Astrocyte of the spinal cord (primary cell): Measurements from ENCODE around the gene RERE.

Experiments
- DNase-seq: peaks from one replicate; pipeline ENCODE4 v3.0.0; 2011; ENCODE audit warnings: low read depth, low spot score
- H3K4me3 ChIP-seq: 2 replicates; pipeline ENCODE4 v1.5.1; 2011; ENCODE audit warnings: low read depth, mild to moderate bottlenecking, low read length, moderate library complexity
- in situ Hi-C: cut with HindIII; loops from 2 replicates; pipeline ENCODE4 v1.10.0; 2017; ENCODE audit warnings: low sequenced_read_pairs
- TF ChIP-seq, protein P1 (sequence below): IDR thresholded peaks from 2 replicates; pipeline ENCODE4 v1.5.1; 2012; ENCODE audit warnings: low read depth, mild to moderate bottlenecking, low read length, inconsistent platforms

RERE gene

DNA sequence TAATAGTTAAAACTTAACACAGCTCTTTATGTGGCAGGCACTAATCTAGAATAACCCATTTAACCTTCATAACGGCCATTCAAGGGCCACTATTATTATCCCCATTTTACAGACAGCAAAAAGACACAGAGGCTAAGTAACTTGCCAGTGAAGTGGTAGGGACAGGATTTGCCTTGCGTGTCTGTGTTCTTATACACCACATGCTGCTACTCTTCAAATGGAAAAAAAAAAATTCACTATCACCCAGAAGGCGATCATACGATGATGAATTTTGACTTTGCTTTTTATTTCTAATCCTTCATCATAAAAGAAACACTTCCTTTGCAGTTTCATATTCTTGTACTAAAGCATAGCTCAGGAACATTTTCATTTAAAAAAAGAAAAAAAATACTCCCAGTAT lies 65.5 kb downstream of the RERE start:
- no peak overlapping the region for H3K4me3 ChIP-seq
- in situ Hi-C loops: no loop called here
- no peak for DNase-seq
- TF ChIP-seq, protein P1, sequence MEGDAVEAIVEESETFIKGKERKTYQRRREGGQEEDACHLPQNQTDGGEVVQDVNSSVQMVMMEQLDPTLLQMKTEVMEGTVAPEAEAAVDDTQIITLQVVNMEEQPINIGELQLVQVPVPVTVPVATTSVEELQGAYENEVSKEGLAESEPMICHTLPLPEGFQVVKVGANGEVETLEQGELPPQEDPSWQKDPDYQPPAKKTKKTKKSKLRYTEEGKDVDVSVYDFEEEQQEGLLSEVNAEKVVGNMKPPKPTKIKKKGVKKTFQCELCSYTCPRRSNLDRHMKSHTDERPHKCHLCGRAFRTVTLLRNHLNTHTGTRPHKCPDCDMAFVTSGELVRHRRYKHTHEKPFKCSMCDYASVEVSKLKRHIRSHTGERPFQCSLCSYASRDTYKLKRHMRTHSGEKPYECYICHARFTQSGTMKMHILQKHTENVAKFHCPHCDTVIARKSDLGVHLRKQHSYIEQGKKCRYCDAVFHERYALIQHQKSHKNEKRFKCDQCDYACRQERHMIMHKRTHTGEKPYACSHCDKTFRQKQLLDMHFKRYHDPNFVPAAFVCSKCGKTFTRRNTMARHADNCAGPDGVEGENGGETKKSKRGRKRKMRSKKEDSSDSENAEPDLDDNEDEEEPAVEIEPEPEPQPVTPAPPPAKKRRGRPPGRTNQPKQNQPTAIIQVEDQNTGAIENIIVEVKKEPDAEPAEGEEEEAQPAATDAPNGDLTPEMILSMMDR: no peak

DNA sequence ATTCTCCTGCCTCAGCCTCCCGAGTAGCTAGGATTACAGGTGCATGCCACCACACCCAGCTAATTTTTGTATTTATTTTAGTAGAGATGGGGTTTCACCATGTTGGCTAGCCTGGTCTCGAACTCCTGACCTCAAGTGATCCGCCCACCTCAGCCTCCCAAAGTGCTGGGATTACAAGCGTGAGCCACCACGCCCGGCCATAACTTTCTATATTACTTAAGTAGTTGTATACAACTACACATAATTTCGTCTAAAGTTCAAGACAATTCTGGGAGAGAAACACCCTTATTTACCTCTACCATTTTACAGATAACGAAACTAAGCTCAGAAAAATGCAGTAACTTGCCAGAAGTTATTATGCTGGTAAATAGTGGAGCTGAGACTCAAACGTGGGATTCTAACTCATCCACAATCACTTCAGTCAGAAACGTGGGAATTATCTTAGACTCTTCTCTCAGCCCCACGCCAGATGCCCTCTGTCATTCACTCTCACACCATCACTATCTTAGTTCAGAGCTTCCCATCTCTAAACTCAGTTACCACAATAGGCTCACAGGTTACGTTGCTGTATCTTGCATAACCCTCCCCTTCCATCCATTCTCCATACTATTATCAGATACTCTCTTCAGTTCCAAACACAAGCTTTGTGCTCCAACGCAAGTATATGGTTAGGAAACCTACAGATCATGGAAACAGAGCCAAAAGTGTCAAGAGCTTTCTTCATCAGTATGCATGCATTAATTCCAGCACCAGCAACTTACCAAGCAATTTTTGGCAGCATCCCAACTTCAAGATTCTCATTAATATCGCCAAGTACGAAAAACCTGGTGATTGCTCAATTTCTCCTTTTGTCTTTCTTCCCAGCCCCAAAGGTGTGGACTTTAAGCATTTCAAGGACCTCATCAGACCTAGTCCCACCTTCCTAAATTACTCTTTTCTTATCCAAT lies 69.3 kb downstream of the RERE start:
- in situ Hi-C loops: no loop called here
- no peak for DNase-seq
- TF ChIP-seq, protein P1: no peak

DNA sequence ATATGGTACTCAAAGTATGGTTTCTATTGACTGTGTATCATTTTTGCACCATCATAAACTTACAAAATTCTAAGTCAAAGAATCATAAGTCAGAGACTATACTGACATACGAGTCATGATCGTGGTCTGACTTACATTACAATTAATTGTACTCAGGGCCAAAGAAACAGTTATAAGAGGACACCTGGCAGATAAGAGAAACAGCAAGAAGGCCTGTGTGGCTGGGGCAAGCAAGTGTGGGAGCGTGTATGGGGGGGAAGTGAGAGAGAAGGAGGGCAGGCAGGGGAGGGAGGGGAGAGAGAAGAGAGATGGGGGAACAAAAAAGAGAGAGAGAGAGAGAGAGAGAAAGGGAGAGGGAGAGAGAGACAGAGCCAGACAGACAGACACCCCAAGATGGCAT lies 70.9 kb downstream of the RERE start:
- no peak overlapping the region for H3K4me3 ChIP-seq
- no peak for DNase-seq
- in situ Hi-C loops: no loop called here
- TF ChIP-seq, protein P1: no peak

More for the DNA sequence above, 69.3 kb downstream of the RERE start:
- H3K4me3 ChIP-seq: no peak overlapping the region

DNA sequence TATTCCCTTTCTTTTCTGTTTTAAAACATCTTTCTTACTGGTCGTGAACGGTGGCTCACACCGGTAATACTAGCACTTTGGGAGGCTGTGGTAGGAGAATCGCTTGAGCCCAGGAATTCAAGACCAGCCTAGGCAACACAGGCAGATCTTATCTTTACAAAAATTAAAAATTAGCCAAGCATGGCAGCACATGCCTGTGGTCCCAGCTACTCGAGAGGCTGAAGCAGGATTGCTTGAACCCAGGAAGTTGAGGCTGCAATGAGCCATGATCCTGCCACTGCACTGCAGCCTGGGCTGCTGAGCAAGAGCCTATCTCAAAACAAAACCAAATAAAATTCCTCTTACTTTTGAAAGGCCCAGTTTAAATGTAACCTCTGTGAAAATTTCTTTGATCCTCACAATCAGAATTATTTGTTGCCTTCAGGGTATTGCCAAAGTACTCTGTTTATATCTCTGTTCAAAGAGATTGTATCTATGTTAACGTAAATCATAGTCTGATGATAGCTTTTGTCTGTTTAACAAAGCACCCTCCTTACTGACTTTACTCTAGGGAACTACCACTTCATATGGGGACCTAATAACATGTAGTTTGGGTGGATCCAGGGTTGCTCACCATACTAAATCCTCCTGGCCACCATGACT lies 71.6 kb downstream of the RERE start:
- no peak overlapping the region for H3K4me3 ChIP-seq
- DNase-seq: no peak
- TF ChIP-seq, protein P1: no peak
- in situ Hi-C loops: no loop called here

DNA sequence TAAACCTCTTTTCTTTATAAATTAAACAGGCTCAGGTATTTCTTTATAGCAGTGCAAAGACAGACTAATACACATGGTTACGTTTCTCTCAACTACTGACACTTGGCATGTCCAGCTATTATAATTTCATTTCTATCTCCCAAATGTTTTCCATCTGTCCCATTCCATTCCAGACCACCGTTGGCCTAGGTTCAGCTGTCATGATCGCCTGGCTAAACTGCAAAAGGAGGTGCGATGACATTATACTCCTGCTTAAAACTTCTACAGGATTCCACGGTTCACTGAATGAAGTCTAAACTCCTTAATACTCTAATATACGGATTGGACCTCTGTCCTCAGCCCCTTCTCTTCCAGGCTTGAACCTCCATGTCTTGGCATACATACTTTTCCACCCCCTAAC lies 72.1 kb downstream of the RERE start:
- TF ChIP-seq, protein P1: no peak
- no peak for DNase-seq
- in situ Hi-C loops: no loop called here
- no peak overlapping the region for H3K4me3 ChIP-seq

DNA sequence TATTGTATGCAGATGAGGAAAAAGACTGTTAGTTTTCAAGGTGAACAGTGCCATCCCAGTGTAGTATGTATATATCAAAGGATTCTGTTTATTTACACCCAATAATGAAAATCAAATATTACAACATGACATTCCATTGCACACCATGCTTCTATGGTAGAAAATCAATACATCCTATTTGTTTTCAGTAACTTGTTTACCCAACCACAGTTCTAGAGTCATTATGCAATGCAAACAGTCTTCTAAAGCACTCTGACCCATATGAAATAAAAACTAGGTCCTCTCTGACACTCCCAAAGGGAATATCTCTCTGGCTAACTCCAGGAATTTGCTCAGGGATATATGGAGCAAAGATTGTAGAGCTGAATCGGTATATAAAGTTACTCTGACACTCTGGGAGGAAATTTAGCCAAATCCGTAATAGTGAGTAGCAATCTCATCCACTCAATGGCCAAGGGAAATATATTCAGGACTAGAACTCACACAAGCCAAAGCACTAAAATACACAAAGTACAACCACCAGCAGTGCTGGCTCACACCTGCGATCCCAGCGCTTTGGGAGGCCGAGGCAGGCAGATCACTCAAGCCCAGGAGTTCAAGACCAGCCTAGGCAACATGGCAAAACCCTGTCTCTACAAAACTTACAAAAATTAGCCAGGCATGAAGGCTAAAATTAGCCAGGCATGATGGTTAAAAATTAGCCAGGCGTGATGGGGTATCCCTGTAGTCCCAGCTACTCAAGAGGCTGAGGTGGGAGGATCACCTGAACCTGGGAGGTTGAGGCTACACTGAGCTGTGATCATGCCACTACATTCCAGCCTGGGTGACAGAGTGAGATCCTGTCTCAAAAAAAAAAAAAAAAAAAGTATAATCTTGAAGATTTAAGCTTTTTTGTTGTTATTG lies 75.2 kb downstream of the RERE start:
- TF ChIP-seq, protein P1: no peak
- DNase-seq: no peak
- no peak overlapping the region for H3K4me3 ChIP-seq
- in situ Hi-C loops: no loop called here
